Erythroblast (primary cell): ENCODE data around the gene LDLRAD2.

Source experiments
- DNase-seq, 2 experiments: peaks; one replicate each; lab custom pipeline; 2025; lab: John Stamatoyannopoulos, UW
- GATA1 ChIP-seq: IDR thresholded peaks from 2 replicates; pipeline ENCODE4 v1.6.1; 2011; ENCODE audit warnings: low read depth, mild to moderate bottlenecking, control low read depth, low read length, moderate library complexity
- POLR2A ChIP-seq: IDR thresholded peaks from 2 replicates; pipeline ENCODE4 v1.6.1; 2011; ENCODE audit warnings: mild to moderate bottlenecking, low read length

Gene LDLRAD2

DNA sequence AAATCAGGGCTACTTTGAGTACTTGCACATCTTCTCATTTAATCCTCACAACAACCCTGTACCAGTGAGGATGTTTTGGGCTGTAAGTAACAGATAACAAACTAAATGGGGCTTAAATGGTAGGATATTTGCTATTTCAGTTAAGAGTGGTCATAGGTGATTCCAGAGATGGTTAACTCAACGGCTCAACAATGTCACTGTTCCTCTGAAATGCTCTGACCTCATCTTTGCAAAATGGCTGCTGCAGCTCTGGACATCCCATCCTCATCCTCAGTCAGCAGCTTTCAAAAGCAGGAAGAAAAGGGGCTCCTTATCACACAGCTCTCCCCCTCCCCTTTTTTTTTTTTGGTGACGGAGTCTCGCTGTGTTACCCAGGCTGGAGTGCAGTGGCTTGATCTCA, 1.5 kb downstream of the LDLRAD2 start:
- DNase-seq, result no peak

DNA sequence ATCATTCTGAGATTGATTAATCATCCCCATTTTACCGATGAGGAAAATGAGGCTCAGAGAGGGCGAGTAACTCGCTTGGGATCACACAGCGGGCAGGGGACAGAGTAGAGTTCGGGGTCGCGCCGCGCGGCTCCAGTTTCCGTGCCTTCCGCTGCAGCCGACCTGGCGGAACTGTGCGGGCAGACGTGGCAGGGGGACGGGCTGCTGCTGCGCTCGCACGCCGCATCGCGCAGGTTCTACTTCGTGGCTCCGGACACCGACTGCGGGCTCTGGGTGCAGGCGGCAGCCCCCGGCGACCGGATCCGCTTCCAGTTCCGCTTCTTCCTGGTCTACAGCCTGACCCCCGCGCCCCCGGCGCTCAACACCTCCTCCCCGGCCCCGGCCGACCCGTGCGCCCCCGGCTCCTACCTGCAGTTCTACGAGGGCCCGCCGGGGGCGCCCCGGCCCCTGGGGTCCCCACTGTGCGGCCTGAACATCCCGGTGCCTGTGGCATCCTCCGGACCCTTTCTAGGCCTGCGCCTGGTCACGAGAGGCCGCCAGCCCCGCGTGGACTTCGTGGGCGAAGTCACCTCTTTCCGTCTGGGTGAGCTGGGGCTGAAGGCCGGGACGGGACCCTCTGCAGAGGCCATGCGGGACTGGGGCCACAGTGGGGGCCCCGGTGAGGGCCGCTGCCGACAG, 2.3 kb downstream of the LDLRAD2 start:
- peak in 1 of 2 experiments; percentile 47 for DNase-seq
- TF ChIP-seq POLR2A (no peak), GATA1 (no peak)

More for the DNA sequence above, 1.5 kb downstream of the LDLRAD2 start:
- TF ChIP-seq POLR2A, result no peak
- TF ChIP-seq GATA1, result no peak

DNA sequence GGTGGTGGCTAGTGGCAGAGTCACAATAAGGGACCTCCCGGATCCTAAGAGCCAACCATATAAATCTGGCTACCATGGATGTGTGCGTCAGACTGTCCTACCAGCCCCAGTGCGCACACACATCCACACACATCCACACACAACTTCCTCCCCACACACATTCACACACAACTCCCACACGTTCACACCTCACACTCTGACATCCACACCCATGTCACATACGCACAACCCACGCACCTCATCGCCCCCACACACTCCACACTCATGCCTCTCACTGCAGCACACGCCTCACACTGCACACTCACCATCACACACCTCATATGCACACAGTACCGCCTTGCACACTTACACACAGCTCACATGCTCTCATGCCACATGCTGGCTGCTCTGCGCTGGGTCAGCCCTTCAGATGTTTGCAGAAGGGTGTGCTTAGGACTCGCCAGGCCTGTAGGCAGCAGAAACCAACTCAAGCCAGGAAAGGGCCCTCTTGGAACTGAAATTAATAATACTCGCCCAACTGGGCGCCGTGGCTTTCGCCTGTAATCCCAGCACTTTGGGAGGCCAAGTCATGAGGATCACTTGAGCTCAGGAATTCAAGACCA, 3.0 kb downstream of the LDLRAD2 start:
- no peak for DNase-seq
- no peak for TF ChIP-seq POLR2A
- TF ChIP-seq GATA1, result no peak

DNA sequence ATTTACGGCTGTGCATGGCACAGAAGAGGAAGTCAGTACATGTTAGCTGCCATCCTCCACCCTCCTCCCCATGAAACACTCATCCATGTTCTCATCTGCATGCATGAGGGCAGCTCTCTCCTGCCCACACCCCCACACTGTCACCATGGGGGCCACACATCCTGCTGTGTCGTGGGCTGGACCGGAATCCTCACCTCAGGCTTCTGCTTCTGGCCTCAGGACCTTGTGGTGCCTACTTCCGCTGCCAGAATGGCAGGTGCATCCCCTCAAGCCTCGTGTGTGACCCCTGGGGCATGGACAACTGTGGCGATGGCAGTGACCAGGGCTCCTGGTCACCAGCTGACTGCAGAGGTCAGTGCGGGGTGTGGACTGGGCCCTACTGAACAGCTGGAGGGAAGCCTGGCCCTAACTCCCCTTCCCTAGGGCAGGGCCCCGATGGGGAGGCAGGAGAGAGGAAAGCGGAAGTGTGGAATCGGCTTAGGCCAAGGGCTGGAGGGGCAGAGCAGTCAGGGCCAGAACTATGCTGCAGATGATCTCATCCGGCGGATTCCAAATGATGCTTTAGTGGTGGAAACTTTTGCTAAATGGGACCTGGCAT, 3.8 kb downstream of the LDLRAD2 start:
- no peak for DNase-seq
- TF ChIP-seq GATA1 (no peak), POLR2A (no peak)

DNA sequence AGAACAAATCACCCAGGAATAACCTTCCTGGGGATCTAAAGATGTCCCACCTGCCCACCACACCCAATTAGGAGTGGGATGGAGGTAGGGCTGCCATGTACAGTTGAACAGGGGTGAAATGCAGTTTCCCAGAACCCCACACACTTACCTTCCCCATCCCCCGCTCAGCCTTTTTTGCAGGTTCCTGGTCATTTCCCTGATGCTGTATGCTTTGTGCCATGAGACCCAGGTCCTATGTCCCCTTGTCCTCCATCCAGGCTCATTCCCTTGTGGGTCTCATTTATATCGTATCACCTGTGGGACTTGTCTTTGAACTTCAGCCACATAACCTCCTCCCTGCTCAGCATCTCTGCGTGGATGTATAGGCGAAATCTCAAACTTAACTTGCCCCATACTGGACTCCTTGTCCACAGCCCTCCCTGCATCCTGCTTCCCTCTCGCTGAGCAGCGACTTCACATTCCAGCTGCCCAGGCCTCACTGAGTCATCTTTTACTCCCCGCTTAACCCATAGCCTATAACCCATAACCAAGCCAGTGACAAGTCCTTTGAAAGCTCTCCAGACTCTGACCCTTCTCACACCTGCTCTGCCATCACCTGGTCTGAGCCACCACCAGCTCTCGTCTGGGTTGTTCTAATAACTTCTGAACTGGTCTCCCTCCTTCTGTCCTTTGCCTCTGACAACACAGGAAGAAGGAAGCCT, 4.7 kb downstream of the LDLRAD2 start:
- no peak for DNase-seq
- no peak for TF ChIP-seq GATA1

DNA sequence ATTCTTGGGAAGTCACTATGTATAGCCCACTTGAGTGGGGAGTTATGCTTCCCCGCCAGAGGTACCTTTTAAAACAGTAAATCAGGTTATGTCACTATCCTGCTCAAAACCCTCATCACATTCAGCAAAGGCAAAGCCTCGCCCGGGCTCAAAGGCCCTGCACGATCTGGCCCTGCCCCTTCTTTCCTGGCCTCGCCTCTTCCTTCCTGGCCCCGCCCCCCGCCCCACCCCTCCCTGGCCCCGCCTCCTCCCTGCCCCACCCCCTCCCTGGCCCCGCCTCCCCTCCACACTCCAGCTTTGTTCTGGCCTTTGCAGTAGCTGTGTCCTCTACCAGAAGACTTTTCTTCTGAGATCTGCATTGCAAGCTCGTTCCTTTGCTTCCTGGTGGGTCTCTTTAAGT, 6.6 kb downstream of the LDLRAD2 start:
- peak; percentile 66 to 75 for DNase-seq
- no peak for TF ChIP-seq GATA1
- no peak for TF ChIP-seq POLR2A

DNA sequence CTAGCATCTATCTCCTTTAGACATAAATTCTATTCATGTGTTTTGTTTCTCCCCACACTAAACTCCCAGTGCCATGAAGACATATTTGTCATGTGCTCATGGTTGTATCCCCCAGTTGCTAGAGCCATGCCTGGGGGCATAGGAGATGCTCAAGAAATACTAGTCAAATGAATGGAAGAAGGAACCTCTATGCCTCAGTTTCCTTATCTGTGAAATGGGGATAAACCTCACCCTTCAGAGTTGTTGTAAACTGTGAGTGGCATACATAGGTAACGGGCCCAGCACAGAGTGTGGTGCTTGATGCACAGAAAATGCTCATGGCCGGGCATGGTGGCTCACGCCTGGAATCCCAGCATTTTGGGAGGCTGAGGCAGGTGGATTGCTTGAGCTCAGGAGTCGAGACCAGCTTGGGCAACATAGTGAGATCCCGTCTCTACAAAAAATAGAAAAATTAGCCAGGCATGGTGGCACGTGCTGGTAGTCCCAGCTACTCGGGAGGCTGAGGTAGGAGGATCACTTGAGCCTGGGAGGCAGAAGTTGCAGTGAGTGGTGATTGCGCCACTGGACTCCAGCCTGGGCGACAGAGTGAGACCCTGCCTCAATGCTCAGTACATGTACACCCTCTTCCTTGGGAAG, 8.7 kb downstream of the LDLRAD2 start:
- no peak for DNase-seq
- no peak for TF ChIP-seq POLR2A
- TF ChIP-seq GATA1, result no peak

DNA sequence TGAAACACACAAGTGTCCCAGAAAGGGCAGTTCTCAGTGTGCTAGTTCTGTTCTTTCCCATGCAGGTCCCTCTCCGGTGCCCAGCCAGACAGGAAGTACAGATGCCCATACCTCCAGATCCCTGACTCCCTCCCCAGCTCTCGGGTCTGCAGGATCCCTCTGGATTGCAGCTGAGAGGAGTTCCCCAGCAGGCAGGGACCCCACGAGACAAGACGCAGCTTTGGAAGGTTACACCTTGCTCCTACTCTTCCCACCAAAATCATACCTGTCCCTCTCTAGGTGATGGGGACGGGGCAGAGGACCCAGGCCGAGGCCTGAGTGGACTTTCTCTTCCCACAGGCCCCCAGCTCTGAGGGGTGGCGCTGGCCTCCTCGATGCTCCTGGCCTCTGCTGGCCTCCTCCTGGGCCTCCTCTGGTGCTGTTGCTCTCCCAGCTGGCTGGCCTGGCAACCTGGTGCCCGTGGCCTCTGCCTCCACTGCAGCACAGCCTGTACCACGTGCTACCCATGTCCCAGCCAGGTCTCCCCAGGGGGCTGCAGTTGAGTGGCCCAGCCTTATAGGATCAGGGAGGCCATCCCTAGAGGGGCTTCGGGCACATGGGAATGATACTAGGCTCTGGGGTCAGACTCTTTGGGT, 9.4 kb downstream of the LDLRAD2 start:
- no peak for TF ChIP-seq POLR2A
- no peak for TF ChIP-seq GATA1
- DNase-seq, result no peak

DNA sequence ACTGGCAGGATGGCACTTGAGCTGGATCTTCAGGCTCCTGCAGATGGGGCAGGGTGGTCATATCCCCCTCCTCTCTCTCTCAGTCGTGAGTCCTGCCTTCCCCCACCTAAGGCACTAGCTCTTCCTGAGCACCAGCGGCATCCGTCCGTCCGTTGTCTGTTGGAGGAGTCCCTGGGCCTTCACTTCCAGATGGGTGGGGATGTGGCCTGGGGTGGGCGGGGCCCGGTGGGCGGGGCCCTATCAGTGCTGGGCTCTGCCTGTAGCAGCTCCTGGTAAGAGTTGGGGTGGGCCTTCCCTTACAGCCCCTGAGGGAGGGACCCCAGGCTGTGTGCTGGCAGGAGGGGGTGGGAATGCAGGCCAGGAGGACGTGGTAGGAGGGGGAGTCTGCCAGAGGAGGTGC, 10.3 kb downstream of the LDLRAD2 start:
- peak in 1 of 2 experiments; percentile 50 for DNase-seq
- TF ChIP-seq GATA1 (no peak), POLR2A (no peak)

DNA sequence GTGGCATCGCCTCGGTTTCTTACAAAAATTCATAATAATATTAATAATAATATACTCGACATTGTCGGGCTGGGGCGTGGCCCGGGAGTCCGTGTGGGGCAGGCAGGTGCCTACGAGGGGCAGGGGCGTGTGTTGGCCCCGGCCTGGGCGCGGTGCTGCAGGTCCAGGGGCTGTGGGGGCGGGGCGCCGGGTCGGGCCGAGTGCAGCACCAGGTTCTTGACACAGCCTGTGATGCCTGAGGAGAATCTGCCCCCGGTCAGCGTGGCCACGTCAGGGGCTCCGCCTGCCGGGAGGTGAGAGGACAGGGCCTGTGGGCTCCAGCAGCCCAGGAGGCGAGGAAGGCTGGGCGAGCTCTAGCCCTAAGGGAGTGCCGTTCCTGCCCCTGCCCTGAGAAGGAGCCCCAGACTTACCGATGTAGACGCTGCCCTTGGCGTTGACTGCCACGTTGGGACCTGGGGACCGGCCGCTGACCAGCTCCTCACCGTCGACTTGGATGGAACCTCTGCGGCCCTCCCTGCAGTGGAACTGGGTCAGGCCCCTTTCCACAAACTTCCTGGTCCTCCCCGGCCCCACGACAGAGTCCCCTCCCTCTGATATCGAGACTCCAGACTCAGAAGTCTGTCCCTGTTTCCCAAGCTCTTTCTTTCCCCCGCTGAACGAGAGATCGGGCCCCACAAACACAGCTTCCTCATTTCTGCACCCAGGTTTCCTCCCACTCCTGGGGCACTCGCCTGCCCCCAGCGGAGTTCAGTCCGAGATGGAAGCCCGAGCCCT, 11.3 kb downstream of the LDLRAD2 start:
- no peak for DNase-seq
- TF ChIP-seq GATA1, result no peak
- TF ChIP-seq POLR2A, result no peak

DNA sequence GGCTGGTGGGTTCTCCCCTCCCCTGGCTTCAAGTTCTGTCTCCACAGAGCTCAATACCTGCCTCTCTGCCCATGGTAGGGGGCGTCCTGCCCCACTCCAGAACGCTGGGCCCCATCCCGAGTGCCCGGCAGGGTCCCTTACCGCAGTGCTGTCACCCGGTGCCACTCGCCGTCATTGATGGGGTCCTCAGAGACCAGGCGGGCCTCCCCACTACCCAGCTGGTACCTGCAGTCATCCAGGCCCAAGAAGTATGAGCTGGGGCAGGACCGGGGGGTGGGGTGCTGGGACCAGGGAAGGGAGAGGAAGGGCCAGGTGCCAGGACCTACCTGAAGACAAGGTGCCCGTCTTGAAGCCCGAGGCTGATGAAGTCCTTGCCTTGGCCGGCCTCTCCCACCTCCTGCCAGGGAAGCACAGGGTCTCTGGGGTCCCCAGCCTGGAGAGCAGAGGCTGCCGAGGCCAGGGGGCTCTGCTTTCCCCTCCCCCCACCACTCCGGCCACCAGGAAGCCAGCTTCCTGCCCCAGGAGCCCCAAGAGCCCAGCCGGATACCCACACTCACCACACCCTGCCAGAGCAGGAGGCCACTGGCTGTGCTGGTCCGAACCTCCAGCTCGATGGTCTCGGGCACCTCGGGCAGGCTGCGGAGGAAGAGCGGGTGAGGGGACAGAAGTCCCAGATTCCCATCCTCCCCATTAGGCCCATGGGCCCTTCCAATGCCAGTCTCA, 12.1 kb downstream of the LDLRAD2 start:
- DNase-seq, result no peak
- TF ChIP-seq POLR2A (no peak), GATA1 (no peak)

DNA sequence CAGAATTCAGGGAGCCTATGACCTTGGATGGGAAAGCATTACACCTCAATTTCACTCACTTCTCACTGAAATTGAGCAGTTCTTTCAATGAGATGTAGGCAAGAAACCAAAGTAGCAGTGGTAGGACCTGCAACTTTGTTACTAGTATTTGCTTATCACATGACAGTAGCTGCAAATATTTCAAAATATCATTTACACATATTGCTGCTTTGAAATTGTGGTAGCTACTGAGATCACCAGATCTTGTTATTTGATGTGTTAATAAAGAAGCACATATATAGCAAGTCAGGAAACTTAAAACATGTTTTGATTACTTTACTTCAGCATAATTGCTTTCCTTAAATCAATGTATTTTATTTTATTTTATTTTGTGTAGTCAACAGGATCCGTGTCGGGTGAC, 12.9 kb downstream of the LDLRAD2 start:
- TF ChIP-seq POLR2A (no peak), GATA1 (no peak)
- no peak for DNase-seq
